PFSK-1 (cell line): ENCODE results near the gene SLC22A14.

Experiments
- FOXP2 ChIP-seq: optimal IDR thresholded peaks from 2 replicates; pipeline ENCODE3; 2011; ENCODE audit warnings: borderline replicate concordance, control low read depth, inconsistent platforms; ENCODE audit not compliant: insufficient read depth; ENCODE audit errors: extremely low read length, extremely low read depth
- POLR2AphosphoS5 ChIP-seq: IDR thresholded peaks from 2 replicates; pipeline ENCODE4 v1.6.1; 2012; ENCODE audit warnings: low read depth, mild to moderate bottlenecking, control low read depth, low read length, moderate library complexity
- REST ChIP-seq, 2 experiments: IDR thresholded peaks; 2 replicates each; pipeline versions ENCODE4 v1.6.1 to v1.8.0; 2011 to 2012; ENCODE audit warnings: low read depth in 2 of 2, low read length in 2 of 2, control low read depth in 1 of 2, inconsistent platforms in 1 of 2, mild to moderate bottlenecking in 1 of 2, moderate library complexity in 1 of 2; ENCODE audit not compliant: insufficient read depth in 1 of 2
- SIN3A ChIP-seq: IDR thresholded peaks from 2 replicates; pipeline ENCODE4 v1.6.1; 2012; ENCODE audit warnings: mild to moderate bottlenecking, low read length, moderate library complexity, borderline replicate concordance; ENCODE audit not compliant: insufficient read depth
- TAF1 ChIP-seq: IDR thresholded peaks from 2 replicates; pipeline ENCODE4 v1.6.1; 2012; ENCODE audit warnings: low read length, control low read depth, borderline replicate concordance; ENCODE audit not compliant: insufficient read depth

Gene SLC22A14

GRCh38 chr3:38247366-38248035 lies 34.6 kb upstream of the SLC22A14 start:
- TF ChIP-seq TAF1, result no peak
- TF ChIP-seq FOXP2, result no peak
- no peak for TF ChIP-seq SIN3A
- TF ChIP-seq REST (IDR thresholded peaks at IDR 0.05; ENCODE audit: insufficient read depth in 1 of 2, low read depth in 2 of 2, low read length in 2 of 2), result no peak
- TF ChIP-seq POLR2AphosphoS5, result no peak

GRCh38 chr3:38250198-38250597 lies 31.9 kb upstream of the SLC22A14 start:
- TF ChIP-seq TAF1 (no peak), POLR2AphosphoS5 (no peak), FOXP2 (no peak), SIN3A (no peak), REST (IDR thresholded peaks at IDR 0.05; ENCODE audit: insufficient read depth in 1 of 2, low read depth in 2 of 2, low read length in 2 of 2) (no peak)

DNA sequence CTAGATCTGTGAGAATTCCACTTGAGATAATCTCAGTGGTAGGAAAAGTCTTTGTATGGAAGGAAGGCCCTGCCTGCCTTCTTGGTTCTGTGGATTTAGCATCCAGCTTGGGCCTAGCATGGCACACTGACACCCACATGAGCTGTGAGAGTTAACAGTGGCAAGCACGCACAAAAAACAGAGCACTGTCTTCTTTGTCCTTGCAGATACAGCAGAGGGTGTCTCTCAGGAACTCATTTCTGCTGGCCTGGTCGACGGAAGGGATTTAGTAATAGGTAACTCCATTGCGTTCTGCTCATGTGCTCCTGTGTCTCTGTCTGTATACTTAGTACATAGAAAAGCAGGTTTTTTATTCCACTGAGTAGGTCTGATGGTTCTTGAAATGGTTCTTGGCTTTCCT lies 30.9 kb upstream of the SLC22A14 start:
- no peak for TF ChIP-seq REST (IDR thresholded peaks at IDR 0.05; ENCODE audit: insufficient read depth in 1 of 2, low read depth in 2 of 2, low read length in 2 of 2)
- no peak for TF ChIP-seq TAF1
- no peak for TF ChIP-seq SIN3A
- TF ChIP-seq FOXP2, result no peak
- TF ChIP-seq POLR2AphosphoS5, result no peak

GRCh38 chr3:38253704-38254103 lies 28.4 kb upstream of the SLC22A14 start:
- TF ChIP-seq SIN3A (no peak), REST (IDR thresholded peaks at IDR 0.05; ENCODE audit: insufficient read depth in 1 of 2, low read depth in 2 of 2, low read length in 2 of 2) (no peak), POLR2AphosphoS5 (no peak), FOXP2 (no peak), TAF1 (no peak)

DNA sequence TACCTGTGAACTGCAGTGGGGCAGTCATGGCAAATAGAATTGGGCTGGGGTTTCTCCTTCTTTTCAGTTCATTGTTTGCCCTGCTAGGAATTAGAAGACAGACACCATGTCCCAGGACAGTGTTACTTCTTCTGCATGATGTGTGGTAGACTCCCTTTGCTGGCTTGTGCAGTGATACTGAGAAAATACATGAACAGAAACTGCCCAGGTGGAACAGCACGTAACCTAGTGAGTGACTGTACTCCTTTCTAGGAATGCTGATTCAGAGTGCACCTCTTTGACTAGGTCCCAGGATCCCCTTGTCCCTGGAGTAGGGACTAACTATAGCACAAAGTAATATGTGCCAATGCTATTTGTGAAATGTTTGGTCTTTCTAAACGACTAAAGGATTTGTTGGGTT lies 27.2 kb upstream of the SLC22A14 start:
- TF ChIP-seq TAF1, result no peak
- TF ChIP-seq FOXP2, result no peak
- TF ChIP-seq REST (IDR thresholded peaks at IDR 0.05; ENCODE audit: insufficient read depth in 1 of 2, low read depth in 2 of 2, low read length in 2 of 2), result no peak
- no peak for TF ChIP-seq POLR2AphosphoS5
- TF ChIP-seq SIN3A, result no peak
